ENCODE measurements around the gene RNF212B. TPM values are rescaled to one million over a fixed set of nuclear protein-coding genes. Genes with fewer than 3 reads are reported as not detected.

Gene RNF212B
- total and polyA plus RNA-seq, 2 of the 13 experiments (the other 11 are each of a cell fraction or from before 2014, with no cell fraction given), result 0.05 TPM; not detected in 1

GRCh38 chr14:23306412-23307145 lies 68.8 kb downstream of the RNF212B start, which contains the start of gene BCL2L2 (continued):
- TF ChIP-seq HES4 (CRISPR knock-in tag; IDR thresholded peaks at IDR 0.05; ENCODE audit: borderline replicate concordance) (peak; percentile 71; the same call in 1 of the 2 replicates), HOXA5 (CRISPR knock-in tag; IDR thresholded peaks at IDR 0.05) (peak; percentile 96), TARDBP (CRISPR knock-in tag; IDR thresholded peaks at IDR 0.05) (peak; percentile 100), AKAP8 (CRISPR knock-in tag; IDR thresholded peaks at IDR 0.05) (no peak; the same call in 1 of the 2 replicates), HOMEZ (CRISPR knock-in tag; IDR thresholded peaks at IDR 0.05; ENCODE audit: low read depth) (peak; percentile 80; the same call in 1 of the 2 replicates), SRF (IDR thresholded peaks at IDR 0.05; ENCODE audit: low read depth, low read length) (peak; percentile 88), ZNF333 (CRISPR knock-in tag; IDR thresholded peaks at IDR 0.05; ENCODE audit: borderline replicate concordance) (peak; percentile 63; the same call in 1 of the 2 replicates), HNF1A (IDR thresholded peaks at IDR 0.05; ENCODE audit: low read depth) (peak; percentile 69), HNF1A (CRISPR knock-in tag; IDR thresholded peaks at IDR 0.05; ENCODE audit: borderline replicate concordance) (peak; percentile 85; the same call in 1 of the 2 replicates), ZNF180 (CRISPR knock-in tag; IDR thresholded peaks at IDR 0.05; ENCODE audit: borderline replicate concordance, low read depth) (no peak), MTF1 (CRISPR knock-in tag; IDR thresholded peaks at IDR 0.05) (no peak), DZIP1 (CRISPR knock-in tag; IDR thresholded peaks at IDR 0.05) (peak; percentile 95), ATRX (CRISPR knock-in tag; IDR thresholded peaks at IDR 0.05; ENCODE audit: borderline replicate concordance) (no peak), PHF21A (CRISPR knock-in tag; IDR thresholded peaks at IDR 0.05) (no peak), ELF3 (CRISPR knock-in tag; IDR thresholded peaks at IDR 0.05) (peak; percentile 99), HHEX (CRISPR knock-in tag; IDR thresholded peaks at IDR 0.05) (peak; percentile 24; the same call in 1 of the 2 replicates), CEBPG (CRISPR knock-in tag; IDR thresholded peaks at IDR 0.05) (no peak), RCOR2 (CRISPR knock-in tag; IDR thresholded peaks at IDR 0.05) (peak; percentile 60; the same call in 1 of the 2 replicates), BRF2 (CRISPR knock-in tag; IDR thresholded peaks at IDR 0.05) (peak; percentile 77; the same call in 1 of the 2 replicates), ZNF576 (CRISPR knock-in tag; IDR thresholded peaks at IDR 0.05) (no peak), SKI (IDR thresholded peaks at IDR 0.05; ENCODE audit: partially characterized antibody) (peak; percentile 64)

Data from HepG2 (cell line).